Activated T-cell treated with anti-CD3 and anti-CD28 coated beads, Interleukin-2, amount 50 U/mL, for 72 hours (primary cell): Measurements from ENCODE around the gene JAG2. TPM values are rescaled to one million over a fixed set of nuclear protein-coding genes. Genes with fewer than 3 reads are reported as not detected.

ENCODE experiments used
- ATAC-seq, 2 donors: fragments of 150-1000 bp; cut with Tn5 transposase; replicated peaks in 1 of 2; 2 replicates each; pipeline ENCODE4 v1.10.0; 2021; ENCODE audit warnings: moderate library complexity in 2 of 2, mild to moderate bottlenecking in 1 of 2
- DNase-seq, 2 donors: peaks; one replicate each; pipeline ENCODE4 v3.0.0; 2021 to 2022; ENCODE audit warnings: mixed read lengths in 1 of 2
- H3K27ac Mint-ChIP-seq: one replicate; pipeline ENCODE4 v1.8.0; 2022; ENCODE audit warnings: mild to moderate bottlenecking, moderate library complexity, mixed read lengths
- H3K27me3 Mint-ChIP-seq: one replicate; pipeline ENCODE4 v1.8.0; 2022; ENCODE audit warnings: low read depth, mixed read lengths
- H3K36me3 Mint-ChIP-seq, 2 donors: one replicate each; pipeline ENCODE4 v1.8.0; 2022; ENCODE audit warnings: mixed read lengths in 2 of 2, mild to moderate bottlenecking in 1 of 2; ENCODE audit not compliant: insufficient read depth in 2 of 2
- H3K4me1 Mint-ChIP-seq: one replicate; pipeline ENCODE4 v1.8.0; 2022; ENCODE audit warnings: low read depth, mixed read lengths
- H3K4me3 Mint-ChIP-seq, 2 donors: one replicate each; pipeline ENCODE4 v1.8.0; 2022; ENCODE audit warnings: mild to moderate bottlenecking in 2 of 2, mixed read lengths in 2 of 2, moderate library complexity in 2 of 2
- H3K9me3 Mint-ChIP-seq, 2 donors: one replicate each; pipeline ENCODE4 v1.8.0; 2022; ENCODE audit warnings: mixed read lengths in 2 of 2
- total RNA-seq, 2 donors: library from RNA; stranded (reverse); gene quantifications; one replicate each; pipeline ENCODE4 v1.2.3, GENCODE V29; 2022

The JAG2 gene
- total RNA-seq, 2 donors from 2014 or later: 3.1 to 5.4 TPM

DNA sequence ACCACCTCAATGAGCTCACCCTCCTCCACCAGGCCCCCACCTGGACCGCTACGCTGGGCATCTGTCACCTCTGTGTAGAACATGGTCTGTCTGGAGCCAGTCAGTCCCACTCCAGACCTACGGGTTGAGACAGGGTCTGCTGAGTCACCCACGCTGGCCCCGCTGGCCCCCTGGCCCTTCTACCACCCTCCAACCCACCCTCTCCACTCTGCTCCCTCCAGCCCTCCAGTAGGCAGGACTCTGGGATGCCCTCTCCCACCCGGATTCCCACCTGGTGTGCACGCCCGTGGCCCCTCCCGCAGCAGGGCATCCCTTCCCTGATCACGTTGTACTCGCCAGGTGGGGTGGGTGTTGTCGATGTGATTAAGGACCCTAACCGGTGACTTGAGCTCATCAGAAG, 4.6 kb upstream of the JAG2 start:
- no peak for DNase-seq
- Mint-ChIP-seq H3K36me3 (no peaks in the 10 kb centered on the region), H3K9me3 (no peaks in the 10 kb centered on the region), H3K27me3 (peaks cover 8% of the 10 kb centered on the region), H3K27ac (no peak overlapping the region), H3K4me3 (no peak overlapping the region), H3K4me1 (peaks cover 22% of the 10 kb centered on the region)
- ATAC-seq: no peak

GRCh38 chr14:105172476-105172875, 3.9 kb upstream of the JAG2 start:
- H3K4me1 Mint-ChIP-seq: peaks cover 22% of the 10 kb centered on the region
- DNase-seq: no peak
- no peaks in the 10 kb centered on the region for H3K36me3 Mint-ChIP-seq
- no peak overlapping the region for H3K27ac Mint-ChIP-seq
- no peak for ATAC-seq
- H3K9me3 Mint-ChIP-seq: no peaks in the 10 kb centered on the region
- peaks cover 8% of the 10 kb centered on the region for H3K27me3 Mint-ChIP-seq
- no peak overlapping the region for H3K4me3 Mint-ChIP-seq

GRCh38 chr14:105171004-105171673, 2.6 kb upstream of the JAG2 start:
- ATAC-seq: no peak
- DNase-seq: no peak
- Mint-ChIP-seq H3K9me3 (no peaks in the 10 kb centered on the region), H3K4me1 (peaks cover 22% of the 10 kb centered on the region), H3K36me3 (no peaks in the 10 kb centered on the region), H3K27ac (no peak overlapping the region), H3K27me3 (peaks cover 8% of the 10 kb centered on the region), H3K4me3 (no peak overlapping the region)

GRCh38 chr14:105169776-105170655, 1.4 kb upstream of the JAG2 start:
- Mint-ChIP-seq H3K9me3 (no peaks in the 10 kb centered on the region), H3K27ac (no peak overlapping the region), H3K4me1 (peaks cover 19% of the 10 kb centered on the region), H3K36me3 (no peaks in the 10 kb centered on the region), H3K27me3 (peaks cover 8% of the 10 kb centered on the region), H3K4me3 (peak overlapping the region; percentile 67 to 80)
- ATAC-seq (no peak), DNase-seq (no peak)

GRCh38 chr14:105168979-105169507, 467 bp upstream of the JAG2 start:
- peak overlapping the region; percentile 67 to 80 for H3K4me3 Mint-ChIP-seq
- DNase-seq (peak; percentile 56 to 58), ATAC-seq (peak; percentile 49 to 58)
- H3K9me3 Mint-ChIP-seq: no peaks in the 10 kb centered on the region
- peaks cover 8% of the 10 kb centered on the region for H3K27me3 Mint-ChIP-seq
- H3K36me3 Mint-ChIP-seq: no peaks in the 10 kb centered on the region
- H3K27ac Mint-ChIP-seq: no peak overlapping the region
- H3K4me1 Mint-ChIP-seq: peaks cover 13% of the 10 kb centered on the region

DNA sequence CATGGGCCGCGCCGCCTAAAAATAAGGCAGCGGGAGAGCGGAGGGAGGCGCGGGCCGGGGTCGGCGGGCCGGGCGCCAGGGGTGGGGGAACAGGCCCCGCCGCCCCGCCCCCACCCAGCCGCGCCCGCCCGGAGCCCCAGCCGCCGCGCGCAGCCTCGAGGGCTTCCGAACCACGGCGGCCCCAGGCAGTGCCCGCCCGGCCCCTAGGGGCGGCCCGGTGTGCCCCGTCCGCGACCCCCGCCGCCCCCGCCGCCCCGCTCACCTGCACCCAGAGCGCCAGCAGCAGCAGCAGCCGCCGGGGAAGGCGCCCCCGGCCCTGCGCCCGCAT, 519 bp downstream of the JAG2 start:
- peaks cover 13% of the 10 kb centered on the region for H3K4me1 Mint-ChIP-seq
- ATAC-seq: peak in 1 of 2 donors; percentile 1
- H3K4me3 Mint-ChIP-seq: peak overlapping the region; percentile 50 to 67

GRCh38 chr14:105167303-105168092, 1.1 kb downstream of the JAG2 start:
- peak overlapping the region; percentile 50 to 67 for H3K4me3 Mint-ChIP-seq
- peaks cover 8% of the 10 kb centered on the region for H3K27me3 Mint-ChIP-seq
- no peaks in the 10 kb centered on the region for H3K9me3 Mint-ChIP-seq
- ATAC-seq: peak; percentile 11 to 27
- H3K27ac Mint-ChIP-seq: no peak overlapping the region
- H3K36me3 Mint-ChIP-seq: no peaks in the 10 kb centered on the region
- peaks cover 13% of the 10 kb centered on the region for H3K4me1 Mint-ChIP-seq
- peak in 1 of 2 donors; percentile 45 for DNase-seq

More for the DNA sequence above, 519 bp downstream of the JAG2 start:
- peaks cover 8% of the 10 kb centered on the region for H3K27me3 Mint-ChIP-seq
- no peak for DNase-seq
- H3K36me3 Mint-ChIP-seq: no peaks in the 10 kb centered on the region
- no peak overlapping the region for H3K27ac Mint-ChIP-seq
- H3K9me3 Mint-ChIP-seq: no peaks in the 10 kb centered on the region

GRCh38 chr14:105166571-105167302, 1.8 kb downstream of the JAG2 start:
- Mint-ChIP-seq H3K36me3 (no peaks in the 10 kb centered on the region), H3K4me1 (peaks cover 13% of the 10 kb centered on the region), H3K27me3 (peaks cover 8% of the 10 kb centered on the region), H3K9me3 (no peaks in the 10 kb centered on the region), H3K27ac (no peak overlapping the region), H3K4me3 (peak overlapping the region; percentile 34 to 39)
- ATAC-seq (no peak), DNase-seq (no peak)

- ATAC-seq (no peak), DNase-seq (no peak)
- Mint-ChIP-seq H3K9me3 (no peaks in the 10 kb centered on the region), H3K27me3 (peaks cover 8% of the 10 kb centered on the region), H3K36me3 (no peaks in the 10 kb centered on the region), H3K4me1 (peaks cover 13% of the 10 kb centered on the region), H3K4me3 (no peak overlapping the region), H3K27ac (no peak overlapping the region)
Measured at GRCh38 chr14:105165761-105166485, 2.7 kb downstream of the JAG2 start.

DNA sequence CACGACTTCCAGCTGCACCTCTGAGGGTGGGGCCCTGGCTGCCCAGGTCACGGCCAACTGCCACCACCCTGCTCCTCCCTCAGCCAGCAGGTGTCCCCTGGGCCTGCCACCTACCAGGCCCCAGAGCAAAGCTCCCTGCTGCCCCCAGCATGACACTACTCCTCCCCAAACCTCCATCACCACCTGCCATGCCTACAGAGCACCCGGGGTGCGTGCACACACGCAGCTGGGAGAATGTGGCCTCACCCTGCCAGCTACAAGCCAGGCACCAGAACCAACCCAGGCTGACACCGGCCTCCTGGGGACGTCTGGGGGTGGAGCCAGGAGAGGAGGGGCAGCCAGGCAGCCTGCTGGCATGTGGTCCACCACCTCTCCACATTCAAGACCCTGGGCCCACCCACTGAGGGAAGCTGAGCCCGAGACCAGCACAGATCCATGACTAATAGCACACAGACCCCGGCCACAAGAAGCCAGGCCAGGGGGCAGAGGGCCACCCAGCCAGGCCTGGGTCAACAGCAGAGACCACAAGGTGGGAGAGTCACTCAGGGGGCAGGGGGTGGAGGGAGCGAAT, 3.4 kb downstream of the JAG2 start:
- no peak overlapping the region for H3K4me3 Mint-ChIP-seq
- no peaks in the 10 kb centered on the region for H3K36me3 Mint-ChIP-seq
- no peak overlapping the region for H3K27ac Mint-ChIP-seq

DNA sequence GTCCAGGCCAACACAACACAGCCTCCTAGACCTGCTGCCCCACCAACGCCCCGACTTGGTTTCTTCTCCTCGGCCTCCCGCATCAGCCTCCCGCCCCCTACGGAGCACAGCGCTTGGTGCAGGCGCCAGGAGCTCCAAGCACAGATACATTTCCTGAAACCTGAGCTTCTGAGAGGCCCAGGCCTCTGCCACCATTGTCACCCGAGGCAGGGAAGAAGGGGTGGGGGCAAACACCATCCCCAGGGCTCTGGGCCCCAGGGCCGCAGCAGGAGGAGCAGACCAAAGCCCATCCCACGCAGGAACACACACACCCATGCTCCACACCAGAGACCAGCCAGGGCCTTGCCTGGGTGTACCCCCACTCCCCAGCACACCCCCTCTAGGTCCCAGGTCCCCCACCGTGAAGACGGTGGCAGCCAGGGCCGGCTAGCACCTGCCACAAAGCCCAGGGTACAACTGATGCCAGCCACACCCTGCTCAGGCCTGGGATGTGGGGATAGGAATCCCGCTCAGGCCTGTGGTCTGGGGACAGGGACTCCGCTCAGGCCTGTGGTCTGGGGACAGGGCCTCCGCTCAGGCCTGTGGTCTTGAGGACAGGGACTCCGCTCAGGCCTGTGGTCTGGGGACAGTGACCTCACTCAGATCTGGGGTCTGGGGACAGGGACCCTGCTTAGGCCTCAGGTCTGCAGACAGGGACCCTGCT, 5.4 kb downstream of the JAG2 start:
- Mint-ChIP-seq H3K4me1 (no peaks in the 10 kb centered on the region), H3K27me3 (no peaks in the 10 kb centered on the region), H3K4me3 (no peak overlapping the region), H3K36me3 (no peaks in the 10 kb centered on the region), H3K27ac (no peak overlapping the region), H3K9me3 (no peaks in the 10 kb centered on the region)
- ATAC-seq (no peak), DNase-seq (no peak)

More for the DNA sequence above, 3.4 kb downstream of the JAG2 start:
- peaks cover 10% of the 10 kb centered on the region for H3K4me1 Mint-ChIP-seq
- no peaks in the 10 kb centered on the region for H3K9me3 Mint-ChIP-seq
- no peak for ATAC-seq
- DNase-seq: no peak
- peaks cover 8% of the 10 kb centered on the region for H3K27me3 Mint-ChIP-seq
